IMR-90 (cell line): ENCODE data around the gene KRT71. TPM values are rescaled to one million over a fixed set of nuclear protein-coding genes. Genes with fewer than 3 reads are reported as not detected.

Source experiments
- ATAC-seq: fragments of 200-7000 bp; cut with Tn5 transposase; 2 replicates; pipeline ENCODE4 v1.9.1; 2020; ENCODE audit warnings: low read depth, mild to moderate bottlenecking, moderate library complexity
- BruUV-seq: library from RNA; stranded (reverse); fragments of 400-500 nt; replicated peaks from 2 replicates; lab custom pipeline; 2021; lab: Mats Ljungman, UMichigan
- CTCF ChIA-PET: fragments of 300-600 bp; formaldehyde crosslinking; extraction: SDS; loops from one replicate; lab custom pipeline; 2021; ENCODE audit warnings: antibody characterized with exemption; lab: Yijun Ruan, JAX
- POLR2A ChIA-PET: fragments of 300-600 bp; sonication (Branson Sonifier 250); formaldehyde crosslinking; loops from one replicate; lab custom pipeline; 2022; ENCODE audit warnings: antibody characterized with exemption; ENCODE audit not compliant: unreplicated experiment; lab: Charles Lee
- DNase-seq: peaks from one replicate; pipeline ENCODE4 v3.0.0; 2013
- H2AFZ ChIP-seq: replicated peaks from 2 replicates; pipeline ENCODE3; 2013; ENCODE audit warnings: low read length, mild to moderate bottlenecking; ENCODE audit not compliant: poor library complexity
- H2AK5ac ChIP-seq: 2 replicates; pipeline ENCODE4 v1.6.1; 2013; ENCODE audit warnings: low read depth, low read length, inconsistent platforms
- H2AK9ac ChIP-seq: replicated peaks from 2 replicates; pipeline ENCODE3; 2013; ENCODE audit warnings: mild to moderate bottlenecking, low read depth, low read length, moderate library complexity; ENCODE audit not compliant: poor library complexity
- H2BK120ac ChIP-seq: 2 replicates; pipeline ENCODE4 v1.6.1; 2013; ENCODE audit warnings: low read depth, low read length, inconsistent platforms
- H2BK15ac ChIP-seq: 3 replicates; pipeline ENCODE4 v1.6.1; 2013; ENCODE audit warnings: low read depth, low read length, inconsistent platforms
- H2BK20ac ChIP-seq: 2 replicates; pipeline ENCODE4 v1.6.1; 2013; ENCODE audit warnings: low read depth, mild to moderate bottlenecking, inconsistent platforms, low read length, moderate library complexity
- H2BK5ac ChIP-seq: 2 replicates; pipeline ENCODE4 v1.6.1; 2013; ENCODE audit warnings: mild to moderate bottlenecking, low read depth, low read length, inconsistent platforms; ENCODE audit not compliant: poor library complexity, severe bottlenecking
- H3K14ac ChIP-seq: replicated peaks from 2 replicates; pipeline ENCODE4 v1.6.1; 2013; ENCODE audit warnings: low read depth, low read length, inconsistent platforms
- H3K18ac ChIP-seq: 2 replicates; pipeline ENCODE4 v1.6.1; 2013; ENCODE audit warnings: low read depth, low read length, control low read depth
- H3K23ac ChIP-seq: 2 replicates; pipeline ENCODE4 v1.6.1; 2013; ENCODE audit warnings: low read depth, low read length, inconsistent platforms
- H3K27ac ChIP-seq: 2 replicates; pipeline ENCODE4 v1.5.1; 2013; ENCODE audit warnings: mild to moderate bottlenecking, control low read depth, low read length; ENCODE audit not compliant: insufficient read depth
- H3K27me3 ChIP-seq: 2 replicates; pipeline ENCODE4 v1.6.1; 2013; ENCODE audit warnings: low read length; ENCODE audit not compliant: control insufficient read depth, insufficient read depth
- H3K36me3 ChIP-seq: 2 replicates; pipeline ENCODE4 v1.6.1; 2013; ENCODE audit warnings: low read length, mixed read lengths; ENCODE audit not compliant: control insufficient read depth, insufficient read depth
- H3K4ac ChIP-seq: 2 replicates; pipeline ENCODE4 v1.6.1; 2013; ENCODE audit warnings: low read depth, low read length, inconsistent platforms
- H3K4me1 ChIP-seq: 2 replicates; pipeline ENCODE4 v1.6.1; 2013; ENCODE audit warnings: low read length, mixed read lengths; ENCODE audit not compliant: control insufficient read depth, insufficient read depth
- H3K4me2 ChIP-seq: 2 replicates; pipeline ENCODE4 v1.6.1; 2013; ENCODE audit warnings: low read depth, mild to moderate bottlenecking, control low read depth, low read length, moderate library complexity
- H3K4me3 ChIP-seq: 2 replicates; pipeline ENCODE4 v1.5.1; 2013; ENCODE audit warnings: low read depth, mild to moderate bottlenecking, control low read depth, low read length, moderate library complexity; ENCODE audit not compliant: insufficient read depth
- H3K56ac ChIP-seq: 2 replicates; pipeline ENCODE4 v1.6.1; 2013; ENCODE audit warnings: low read length, inconsistent platforms; ENCODE audit not compliant: insufficient read depth; ENCODE audit errors: extremely low read depth
- H3K79me1 ChIP-seq, 2 experiments: 2 replicates each; pipeline ENCODE4 v1.6.1; 2013; ENCODE audit warnings: low read length in 2 of 2, inconsistent platforms in 1 of 2, low read depth in 1 of 2
- H3K9ac ChIP-seq: 2 replicates; pipeline ENCODE4 v1.6.1; 2013; ENCODE audit warnings: low read depth, low read length, control low read depth
- H3K9me1 ChIP-seq: 2 replicates; pipeline ENCODE4 v1.6.1; 2013; ENCODE audit warnings: low read length, inconsistent platforms; ENCODE audit not compliant: insufficient read depth
- H3K9me3 ChIP-seq: 2 replicates; pipeline ENCODE4 v1.6.1; 2013; ENCODE audit warnings: low read length; ENCODE audit not compliant: control insufficient read depth, insufficient read depth
- H4K20me1 ChIP-seq: 2 replicates; pipeline ENCODE4 v1.6.1; 2013; ENCODE audit warnings: low read length, inconsistent platforms; ENCODE audit not compliant: insufficient read depth
- H4K5ac ChIP-seq: 2 replicates; pipeline ENCODE4 v1.6.1; 2013; ENCODE audit warnings: mild to moderate bottlenecking, low read depth, low read length, control low read depth
- H4K8ac ChIP-seq, 2 experiments: 2 replicates each; pipeline ENCODE4 v1.6.1; 2013; ENCODE audit warnings: low read depth in 2 of 2, low read length in 2 of 2, control low read depth in 1 of 2, inconsistent platforms in 1 of 2
- H4K91ac ChIP-seq: 2 replicates; pipeline ENCODE4 v1.6.1; 2013; ENCODE audit warnings: low read depth, low read length, inconsistent platforms; ENCODE audit not compliant: insufficient read depth
- BHLHE40 ChIP-seq: fragments of 150-350 bp; IDR thresholded peaks from 2 replicates; pipeline ENCODE4 v1.6.1; 2016; ENCODE audit warnings: mild to moderate bottlenecking, low read depth, low read length
- CHD1 ChIP-seq: IDR thresholded peaks from 2 replicates; pipeline ENCODE4 v1.6.1; 2012; ENCODE audit warnings: low read depth, low read length, improper control_type of control experiment
- CTCF ChIP-seq: conservative IDR thresholded peaks from 2 replicates; pipeline ENCODE4 v1.5.1; 2012; ENCODE audit warnings: mild to moderate bottlenecking, low read depth, low read length, improper control_type of control experiment
- ELK1 ChIP-seq: fragments of 150-350 bp; IDR thresholded peaks from 2 replicates; pipeline ENCODE4 v1.6.1; 2016; ENCODE audit warnings: low read depth, mild to moderate bottlenecking, low read length, moderate library complexity, borderline replicate concordance
- FOS ChIP-seq: fragments of 150-350 bp; IDR thresholded peaks from 2 replicates; pipeline ENCODE4 v1.6.1; 2016; ENCODE audit warnings: low read depth, low read length
- MAFK ChIP-seq: IDR thresholded peaks from 2 replicates; pipeline ENCODE4 v1.6.1; 2012; ENCODE audit warnings: low read depth, low read length, improper control_type of control experiment
- MXI1 ChIP-seq: IDR thresholded peaks from 2 replicates; pipeline ENCODE4 v1.6.1; 2012; ENCODE audit warnings: low read depth, mild to moderate bottlenecking, low read length, moderate library complexity, borderline replicate concordance
- POLR2A ChIP-seq: IDR thresholded peaks from 2 replicates; pipeline ENCODE4 v1.6.1; 2012; ENCODE audit warnings: mild to moderate bottlenecking, low read depth, low read length
- RAD21 ChIP-seq: IDR thresholded peaks from 2 replicates; pipeline ENCODE4 v1.6.1; 2012; ENCODE audit warnings: low read length, improper control_type of control experiment
- RCOR1 ChIP-seq: IDR thresholded peaks from 2 replicates; pipeline ENCODE4 v1.6.1; 2012; ENCODE audit warnings: mild to moderate bottlenecking, low read length, improper control_type of control experiment; ENCODE audit not compliant: insufficient replicate concordance
- RFX5 ChIP-seq: IDR thresholded peaks from 2 replicates; pipeline ENCODE4 v1.8.0; 2012; ENCODE audit warnings: low read depth, mild to moderate bottlenecking, low read length, moderate library complexity
- USF2 ChIP-seq: fragments of 150-350 bp; IDR thresholded peaks from 2 replicates; pipeline ENCODE4 v1.6.1; 2017; ENCODE audit warnings: mild to moderate bottlenecking, antibody characterized with exemption, low read length, low read depth
- WGBS, 2 experiments: methylation state at CpG; one replicate each; pipeline versions ENCODE4 v1.1.5 to v1.1.7; 2013; ENCODE audit warnings: missing lambda C conversion rate in 2 of 2; ENCODE audit not compliant: insufficient read length in 1 of 2; ENCODE audit errors: extremely low coverage in 2 of 2; 5-methylcytosine and 5-hydroxymethylcytosine counted together
- dilution Hi-C: fragments of 300-500 bp; cut with HindIII; formaldehyde crosslinking; loops from one replicate; pipeline ENCODE4 v1.14.3; 2018; ENCODE audit warnings: low sequenced_read_pairs; ENCODE audit not compliant: unreplicated experiment
- in situ Hi-C: fragments of 300-500 bp; cut with MboI; formaldehyde crosslinking; loops from 3 replicates; pipeline ENCODE4 v1.14.3; 2019; ENCODE audit warnings: low sequenced_read_pairs, inconsistent platforms, mixed read lengths
- intact Hi-C: fragments of 100-400 bp; cut with micrococcal nuclease; formaldehyde crosslinking; loops from 2 replicates; pipeline ENCODE4 v1.10.0; 2022
- polyA plus RNA-seq, 3 experiments: library from polyadenylated mRNA; depleted of rRNA; stranded (reverse); fragments of >200 nt; gene quantifications; 2 replicates each; pipeline ENCODE4 v1.2.3, GENCODE V29; 2012; ENCODE audit warnings: low replicate concordance in 1 of 3
- total RNA-seq: library from RNA; depleted of rRNA; stranded (reverse); fragments of >200 nt; gene quantifications from 2 replicates; pipeline ENCODE4 v1.2.3, GENCODE V29; 2012

The KRT71 gene
- total and polyA plus RNA-seq, 2 of the 4 experiments (the other 2 are of a cell fraction) = not detected

- Histone ChIP-seq H2AK5ac (no peak overlapping the region), H3K23ac (no peak overlapping the region), H3K4ac (no peak overlapping the region), H3K27me3 (peaks cover 40% of the 10 kb centered on the region), H2AK9ac (no peak overlapping the region), H2BK120ac (no peak overlapping the region), H4K20me1 (no peaks in the 10 kb centered on the region; the same call in 1 of the 2 replicates), H3K9me3 (no peaks in the 10 kb centered on the region), H3K4me1 (no peaks in the 10 kb centered on the region), H2BK20ac (no peak overlapping the region), H2AFZ (no peak overlapping the region), H3K9ac (no peak overlapping the region), H4K5ac (no peak overlapping the region), H3K27ac (no peak overlapping the region), H3K56ac (no peak overlapping the region), H3K4me2 (no peak overlapping the region), H3K9me1 (no peaks in the 10 kb centered on the region), H3K79me1 (no peaks in the 10 kb centered on the region), H4K91ac (no peak overlapping the region), H3K4me3 (no peak overlapping the region), H3K36me3 (no peaks in the 10 kb centered on the region), H2BK15ac (no peak overlapping the region), H2BK5ac (no peak overlapping the region), H4K8ac (no peak overlapping the region), H3K14ac (no peak overlapping the region), H3K18ac (no peak overlapping the region)
- DNase-seq = no peak
- no peak for TF ChIP-seq FOS
- TF ChIP-seq POLR2A = no peak
- no peak for TF ChIP-seq CHD1
- TF ChIP-seq MAFK = no peak
- TF ChIP-seq ELK1 = no peak
- no peak for TF ChIP-seq CTCF
- no peak for TF ChIP-seq MXI1
- TF ChIP-seq BHLHE40 = no peak
- TF ChIP-seq RFX5 = no peak
- no peak for TF ChIP-seq RAD21
- TF ChIP-seq USF2 = no peak
- no peak for TF ChIP-seq RCOR1
- intact Hi-C loops (no loop called here), dilution Hi-C loops (no loop called here), in situ Hi-C loops (no loop called here)
- CTCF ChIA-PET = no interaction called here
- POLR2A ChIA-PET = no interaction called here
- no TSS peak for BruUV-seq
- no peak for ATAC-seq
- WGBS, 2 experiments = no CpG with 5 or more reads among the region's 6 CpGs
Measured at GRCh38 chr12:52524241-52524897, 28.6 kb downstream of the KRT71 start.
